HepG2 (cell line): ENCODE results near the gene CCDC70. TPM values are rescaled to one million over a fixed set of nuclear protein-coding genes. Genes with fewer than 3 reads are reported as not detected.

Experiments
- ATAC-seq: fragments of 200-7000 bp; cut with Tn5 transposase; 3 replicates; pipeline ENCODE4 v1.9.1; 2020; ENCODE audit warnings: mild to moderate bottlenecking, moderate library complexity
- BruUV-seq: library from RNA; stranded (reverse); fragments of 400-500 nt; replicated peaks from 2 replicates; lab custom pipeline; 2021; lab: Mats Ljungman, UMichigan
- CTCF ChIA-PET: fragments of 300-600 bp; formaldehyde crosslinking; extraction: SDS; loops from one replicate; lab custom pipeline; 2021; ENCODE audit warnings: low total read pairs, inconsistent platforms, low intra/inter-chr PET ratio; lab: Yijun Ruan, JAX
- POLR2A ChIA-PET: fragments of 350-600 bp; sonication (Branson Sonifier 250); formaldehyde crosslinking; loops from one replicate; lab custom pipeline; 2020; ENCODE audit warnings: antibody characterized with exemption, inconsistent platforms; lab: Yijun Ruan, JAX
- DNase-seq: peaks from one replicate; pipeline ENCODE4 v3.0.0-alpha.2; 2015; ENCODE audit warnings: low spot score
- FAIRE-seq: peaks from 3 replicates; lab custom pipeline; 2011; peaks lifted over from hg19 to GRCh38; lab: Jason Lieb, UNC
- H2AFZ ChIP-seq: one replicate; pipeline ENCODE4 v1.6.1; 2011; ENCODE audit warnings: low read length, inconsistent platforms
- H3K27ac ChIP-seq: fragments of 300-600 bp; 3 replicates; pipeline ENCODE4 v1.8.0; 2011; ENCODE audit warnings: mixed run types, mild to moderate bottlenecking, mixed read lengths, low read length, inconsistent platforms; ENCODE audit not compliant: insufficient read depth; ENCODE audit errors: extremely low read length
- H3K27me3 ChIP-seq, 2 experiments: fragments of 200-600 bp in 1 of 2; 2 replicates in 1 of 2; 3 replicates in 1 of 2; pipeline versions ENCODE4 v1.6.0 to v1.8.0; 2011; ENCODE audit warnings: low read length in 2 of 2, mild to moderate bottlenecking in 2 of 2, moderate library complexity in 2 of 2, inconsistent platforms in 1 of 2; ENCODE audit not compliant: insufficient read depth in 2 of 2, control insufficient read depth in 1 of 2
- H3K36me3 ChIP-seq, 2 experiments: fragments of 200-600 bp in 1 of 2; replicated peaks in 1 of 2; 2 replicates in 1 of 2; 3 replicates in 1 of 2; pipeline versions ENCODE4 v1.5.1 to v1.8.0; 2011; ENCODE audit warnings: low read length in 2 of 2, inconsistent platforms in 1 of 2; ENCODE audit not compliant: insufficient read depth in 2 of 2, control insufficient read depth in 1 of 2
- H3K4me1 ChIP-seq: 2 replicates; pipeline ENCODE4 v1.5.1; 2012; ENCODE audit warnings: low read length, inconsistent platforms; ENCODE audit not compliant: insufficient read depth
- H3K4me2 ChIP-seq: 2 replicates; pipeline ENCODE4 v1.6.0; 2011; ENCODE audit warnings: low read depth, low read length, inconsistent platforms
- H3K4me3 ChIP-seq, 3 experiments: fragments of 200-600 bp in 1 of 3; sonication (generic), shearing (Covaris generic) in 1 of 3; replicated peaks in 1 of 3; 2 replicates each; pipeline ENCODE4 v1.5.1; 2011 to 2016; ENCODE audit warnings: low read length in 3 of 3, inconsistent platforms in 2 of 3, low read depth in 2 of 3, mild to moderate bottlenecking in 2 of 3, control low read depth in 1 of 3, mixed read lengths in 1 of 3; ENCODE audit not compliant: insufficient read depth in 1 of 3
- H3K79me2 ChIP-seq: one replicate; pipeline ENCODE4 v1.6.1; 2011; ENCODE audit warnings: low read length, inconsistent platforms; ENCODE audit not compliant: insufficient read depth
- H3K9ac ChIP-seq: 2 replicates; pipeline ENCODE4 v1.6.0; 2011; ENCODE audit warnings: mild to moderate bottlenecking, low read depth, low read length, inconsistent platforms; ENCODE audit not compliant: insufficient read depth
- H3K9me3 ChIP-seq: 2 replicates; pipeline ENCODE4 v1.5.1; 2012; ENCODE audit warnings: mild to moderate bottlenecking, low read length
- H4K20me1 ChIP-seq: 2 replicates; pipeline ENCODE4 v1.6.0; 2011; ENCODE audit warnings: inconsistent platforms, mild to moderate bottlenecking, low read length, moderate library complexity; ENCODE audit not compliant: insufficient read depth
- BATF2 ChIP-seq: sonication (generic); formaldehyde crosslinking; IDR thresholded peaks from 2 replicates; pipeline ENCODE4 v1.8.0; 2022; ENCODE audit warnings: mild to moderate bottlenecking, missing genetic modification reagents, moderate library complexity
- FIP1L1 ChIP-seq: fragments of 200-400 bp; formaldehyde crosslinking; IDR thresholded peaks from 2 replicates; pipeline ENCODE4 v1.6.1; 2018; ENCODE audit warnings: low read depth, mild to moderate bottlenecking, low read length, moderate library complexity, borderline replicate concordance; ENCODE audit not compliant: insufficient read depth
- KMT2B ChIP-seq: IDR thresholded peaks from 2 replicates; pipeline ENCODE4 v1.6.1; 2016; ENCODE audit warnings: missing genetic modification reagents, missing compliant biosample characterization
- NBN ChIP-seq: fragments of 450-650 bp; conservative IDR thresholded peaks from 2 replicates; pipeline ENCODE4 v1.6.1; 2017
- SKI ChIP-seq: fragments of 450-650 bp; IDR thresholded peaks from one replicate; pipeline ENCODE4 v1.6.1; 2018; ENCODE audit warnings: mild to moderate bottlenecking; ENCODE audit not compliant: partially characterized antibody
- ZNF136 ChIP-seq: sonication (generic); formaldehyde crosslinking; IDR thresholded peaks from 2 replicates; pipeline ENCODE4 v1.8.1; 2022; ENCODE audit warnings: low read depth, mild to moderate bottlenecking, moderate library complexity, missing genetic modification reagents
- ZNF326 ChIP-seq: sonication (generic); formaldehyde crosslinking; IDR thresholded peaks from 2 replicates; pipeline ENCODE4 v1.4.0; 2020; ENCODE audit warnings: missing genetic modification reagents, borderline replicate concordance
- ZNF557 ChIP-seq: sonication (generic); formaldehyde crosslinking; IDR thresholded peaks from 2 replicates; pipeline ENCODE4 v1.4.0; 2020; ENCODE audit warnings: missing genetic modification reagents
- WGBS: methylation state at CpG from one replicate; pipeline ENCODE4 v1.1.6; 2017; ENCODE audit warnings: low lambda C conversion rate; 5-methylcytosine and 5-hydroxymethylcytosine counted together
- in situ Hi-C: cut with HindIII; loops from 2 replicates; pipeline ENCODE4 v1.10.0; 2017; ENCODE audit warnings: low pct_unique_long_range_greater_than_20kb; ENCODE audit not compliant: extremely low pct_ligation_motif_present
- intact Hi-C: fragments of 100-400 bp; cut with micrococcal nuclease; formaldehyde crosslinking; loops from one replicate; pipeline ENCODE4 v1.10.0; 2022; ENCODE audit not compliant: unreplicated experiment
- polyA plus RNA-seq, 8 experiments: library from polyadenylated mRNA; depleted of rRNA in 3 of 8; stranded (reverse) in 7 of 8; unstranded in 1 of 8; fragments of >200 nt; fragmentation: Illumina TruSeq in 4 of 8; extraction: Trizol in 4 of 8; gene quantifications; 2 replicates each; pipeline versions ENCODE4 v1.2.1 to v1.2.3, GENCODE V29; 2011 to 2016; ENCODE audit warnings: low read depth in 4 of 8, missing spikeins in 1 of 8, mixed read lengths in 1 of 8; ENCODE audit not compliant: insufficient read depth in 1 of 8
- total RNA-seq, 5 experiments: library from RNA; depleted of rRNA; stranded (reverse); fragments of >200 nt; fragmentation: Illumina TruSeq; extraction: Trizol; gene quantifications; 2 replicates each; pipeline ENCODE4 v1.2.3, GENCODE V29; 2016; ENCODE audit warnings: low read depth in 1 of 5
- TF ChIP-seq, protein P1 (sequence below): IDR thresholded peaks from 2 replicates; pipeline ENCODE4 v1.6.1; 2016; ENCODE audit warnings: mild to moderate bottlenecking
- TF ChIP-seq, protein P2 (sequence below), 2 experiments: sonication (generic) in 1 of 2; formaldehyde crosslinking in 1 of 2; IDR thresholded peaks; 2 replicates each; pipeline versions ENCODE4 v1.4.0 to v1.6.1; 2018 to 2020; ENCODE audit warnings: missing genetic modification reagents in 2 of 2, borderline replicate concordance in 1 of 2, low read depth in 1 of 2, mild to moderate bottlenecking in 1 of 2, missing biosample characterization in 1 of 2

CCDC70 gene
- total and polyA plus RNA-seq, 2 of the 13 experiments (the other 11 are each of a cell fraction or from before 2014, with no cell fraction given): 0.13 TPM; not detected in 1

- Histone ChIP-seq H3K4me1 (no peaks in the 10 kb centered on the region), H3K4me3 (no peak overlapping the region), H3K79me2 (no peaks in the 10 kb centered on the region), H2AFZ (no peak overlapping the region), H3K27ac (no peak overlapping the region), H3K9me3 (no peaks in the 10 kb centered on the region), H4K20me1 (no peaks in the 10 kb centered on the region), H3K36me3 (no peaks in the 10 kb centered on the region), H3K9ac (no peak overlapping the region), H3K4me2 (no peak overlapping the region), H3K27me3 (no peaks in the 10 kb centered on the region)
- in situ Hi-C loops (no loop called here), intact Hi-C loops (no loop called here)
- WGBS: 71% methylated on average over 2 of the region's 2 CpGs
- FAIRE-seq (no peak), ATAC-seq (no peak), DNase-seq (no peak)
- no TSS peak for BruUV-seq
- ChIA-PET POLR2A (interaction anchor here (1.1 kb wide), 1 partner anchor 23 kb away, joined by 3 read pairs; no protein-coding TSS in a partner anchor), CTCF (no interaction called here)
- no peak for TF ChIP-seq ZNF557 (CRISPR knock-in tag)
- TF ChIP-seq, protein P1, sequence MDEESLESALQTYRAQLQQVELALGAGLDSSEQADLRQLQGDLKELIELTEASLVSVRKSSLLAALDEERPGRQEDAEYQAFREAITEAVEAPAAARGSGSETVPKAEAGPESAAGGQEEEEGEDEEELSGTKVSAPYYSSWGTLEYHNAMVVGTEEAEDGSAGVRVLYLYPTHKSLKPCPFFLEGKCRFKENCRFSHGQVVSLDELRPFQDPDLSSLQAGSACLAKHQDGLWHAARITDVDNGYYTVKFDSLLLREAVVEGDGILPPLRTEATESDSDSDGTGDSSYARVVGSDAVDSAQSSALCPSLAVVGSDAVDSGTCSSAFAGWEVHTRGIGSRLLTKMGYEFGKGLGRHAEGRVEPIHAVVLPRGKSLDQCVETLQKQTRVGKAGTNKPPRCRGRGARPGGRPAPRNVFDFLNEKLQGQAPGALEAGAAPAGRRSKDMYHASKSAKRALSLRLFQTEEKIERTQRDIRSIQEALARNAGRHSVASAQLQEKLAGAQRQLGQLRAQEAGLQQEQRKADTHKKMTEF (CRISPR knock-in tag): no peak
These were observed 38.4 kb upstream of the CCDC70 start for GRCh38 chr13:51823359-51823758.

DNA sequence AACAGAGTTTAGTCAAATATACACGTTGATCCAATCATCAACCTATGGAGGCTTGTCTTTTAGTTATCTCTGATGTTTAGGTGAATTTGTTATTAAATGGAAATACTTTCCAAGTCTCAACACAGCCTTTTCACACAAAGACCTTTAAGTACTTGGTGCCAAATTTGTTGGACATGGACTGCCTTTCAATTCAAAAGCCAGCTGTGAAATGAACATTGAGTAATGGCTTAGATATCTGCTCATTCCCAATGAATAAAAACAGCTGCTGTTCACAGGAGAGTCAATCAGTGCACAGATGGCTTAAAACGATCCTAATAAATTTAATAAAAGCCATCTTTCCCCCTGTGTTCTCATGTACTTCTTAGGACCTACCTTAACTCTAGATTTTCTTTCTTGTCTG lies 37.9 kb upstream of the CCDC70 start:
- no TSS peak for BruUV-seq
- Histone ChIP-seq H3K4me1 (no peaks in the 10 kb centered on the region), H3K27ac (no peak overlapping the region), H3K9ac (no peak overlapping the region), H3K4me3 (no peak overlapping the region), H4K20me1 (no peaks in the 10 kb centered on the region), H2AFZ (no peak overlapping the region), H3K4me2 (no peak overlapping the region), H3K36me3 (no peaks in the 10 kb centered on the region), H3K79me2 (no peaks in the 10 kb centered on the region), H3K9me3 (no peaks in the 10 kb centered on the region), H3K27me3 (no peaks in the 10 kb centered on the region)
- no peak for ATAC-seq
- ChIA-PET POLR2A (no interaction called here), CTCF (no interaction called here)
- in situ Hi-C loops (no loop called here), intact Hi-C loops (no loop called here)
- no peak for DNase-seq
- no peak for FAIRE-seq
- 51% methylated on average over 2 of the region's 2 CpGs for WGBS
- no peak for TF ChIP-seq ZNF136 (CRISPR knock-in tag)
- TF ChIP-seq, protein P2, sequence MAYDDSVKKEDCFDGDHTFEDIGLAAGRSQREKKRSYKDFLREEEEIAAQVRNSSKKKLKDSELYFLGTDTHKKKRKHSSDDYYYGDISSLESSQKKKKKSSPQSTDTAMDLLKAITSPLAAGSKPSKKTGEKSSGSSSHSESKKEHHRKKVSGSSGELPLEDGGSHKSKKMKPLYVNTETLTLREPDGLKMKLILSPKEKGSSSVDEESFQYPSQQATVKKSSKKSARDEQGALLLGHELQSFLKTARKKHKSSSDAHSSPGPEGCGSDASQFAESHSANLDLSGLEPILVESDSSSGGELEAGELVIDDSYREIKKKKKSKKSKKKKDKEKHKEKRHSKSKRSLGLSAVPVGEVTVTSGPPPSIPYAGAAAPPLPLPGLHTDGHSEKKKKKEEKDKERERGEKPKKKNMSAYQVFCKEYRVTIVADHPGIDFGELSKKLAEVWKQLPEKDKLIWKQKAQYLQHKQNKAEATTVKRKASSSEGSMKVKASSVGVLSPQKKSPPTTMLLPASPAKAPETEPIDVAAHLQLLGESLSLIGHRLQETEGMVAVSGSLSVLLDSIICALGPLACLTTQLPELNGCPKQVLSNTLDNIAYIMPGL (CRISPR knock-in tag; IDR thresholded peaks at IDR 0.05; ENCODE audit: borderline replicate concordance in 1 of 2, low read depth in 1 of 2): no peak
- no peak for TF ChIP-seq FIP1L1
- TF ChIP-seq NBN: no peak
- TF ChIP-seq SKI: no peak
- TF ChIP-seq KMT2B (CRISPR knock-in tag): no peak
- no peak for TF ChIP-seq BATF2 (CRISPR knock-in tag)
- TF ChIP-seq ZNF326: no peak
